ENCODE measurements around the gene MAP3K2.

DNA sequence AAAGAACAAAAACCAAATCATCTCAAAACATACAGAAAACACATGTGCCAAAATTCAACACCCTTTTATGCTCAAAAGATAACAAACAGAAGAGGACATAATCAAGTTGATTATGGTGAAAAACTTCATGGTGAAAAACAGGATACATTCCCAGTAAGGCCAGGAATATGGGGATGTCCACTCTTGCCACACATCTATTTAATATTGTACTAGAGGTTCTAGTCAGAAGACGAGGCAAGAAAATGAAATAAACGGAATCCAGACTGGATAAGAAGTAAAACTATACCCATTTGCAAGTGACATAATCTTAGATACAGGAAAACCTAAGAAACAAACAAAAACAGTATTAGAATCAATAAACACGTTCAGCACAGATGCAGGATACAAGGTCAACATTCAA, 40.8 kb downstream of the MAP3K2 start:
- TF ChIP-seq, protein P1, sequence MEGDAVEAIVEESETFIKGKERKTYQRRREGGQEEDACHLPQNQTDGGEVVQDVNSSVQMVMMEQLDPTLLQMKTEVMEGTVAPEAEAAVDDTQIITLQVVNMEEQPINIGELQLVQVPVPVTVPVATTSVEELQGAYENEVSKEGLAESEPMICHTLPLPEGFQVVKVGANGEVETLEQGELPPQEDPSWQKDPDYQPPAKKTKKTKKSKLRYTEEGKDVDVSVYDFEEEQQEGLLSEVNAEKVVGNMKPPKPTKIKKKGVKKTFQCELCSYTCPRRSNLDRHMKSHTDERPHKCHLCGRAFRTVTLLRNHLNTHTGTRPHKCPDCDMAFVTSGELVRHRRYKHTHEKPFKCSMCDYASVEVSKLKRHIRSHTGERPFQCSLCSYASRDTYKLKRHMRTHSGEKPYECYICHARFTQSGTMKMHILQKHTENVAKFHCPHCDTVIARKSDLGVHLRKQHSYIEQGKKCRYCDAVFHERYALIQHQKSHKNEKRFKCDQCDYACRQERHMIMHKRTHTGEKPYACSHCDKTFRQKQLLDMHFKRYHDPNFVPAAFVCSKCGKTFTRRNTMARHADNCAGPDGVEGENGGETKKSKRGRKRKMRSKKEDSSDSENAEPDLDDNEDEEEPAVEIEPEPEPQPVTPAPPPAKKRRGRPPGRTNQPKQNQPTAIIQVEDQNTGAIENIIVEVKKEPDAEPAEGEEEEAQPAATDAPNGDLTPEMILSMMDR (tag by site-specific recombination; IDR thresholded peaks at IDR 0.05): no peak
- no peak for TF ChIP-seq ZNF239 (tag by site-specific recombination; IDR thresholded peaks at IDR 0.05)
